Measurements from ENCODE around the gene CEP192. TPM values are rescaled to one million over a fixed set of nuclear protein-coding genes. Genes with fewer than 3 reads are reported as not detected.

The CEP192 gene
- total and polyA plus RNA-seq, 2 of the 13 experiments (the other 11 are each of a cell fraction or from before 2014, with no cell fraction given) = 15.3 to 24.7 TPM

DNA sequence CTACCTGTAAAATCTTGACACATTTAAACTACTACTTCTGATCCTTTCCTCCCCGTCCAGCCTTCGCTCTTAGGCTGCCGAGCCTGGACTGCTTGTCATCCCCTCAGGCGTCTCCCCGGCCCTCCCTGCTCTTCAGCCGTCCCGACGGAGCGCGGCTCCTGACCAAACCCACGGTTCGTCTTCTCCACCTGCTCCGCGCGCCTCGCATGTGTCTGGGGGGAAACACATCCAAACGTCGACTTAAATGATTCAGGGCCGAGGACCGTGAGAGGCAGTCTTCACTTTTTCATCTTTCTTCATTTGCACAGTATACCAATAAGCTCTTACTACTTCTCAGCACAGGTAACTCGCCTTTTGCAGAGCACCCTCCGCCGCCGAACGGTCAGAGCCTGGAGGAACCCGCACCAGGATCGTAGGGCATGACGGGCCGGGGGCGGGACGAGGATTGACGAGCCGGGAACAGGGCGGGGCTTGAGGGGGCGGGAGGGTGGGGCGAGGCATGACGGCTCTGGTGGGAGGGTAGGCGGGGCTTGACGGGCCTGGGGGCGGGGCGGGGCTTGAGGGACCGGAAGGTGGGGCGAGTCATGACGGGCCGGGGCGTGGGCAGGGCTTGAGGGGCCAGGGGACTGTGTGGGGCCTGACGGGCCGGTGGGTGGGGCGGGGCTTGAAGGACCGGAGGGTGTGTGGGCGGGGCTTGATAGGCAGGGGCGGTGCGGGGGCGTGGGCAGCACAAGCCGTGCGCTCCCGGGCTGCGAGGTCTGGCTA, 43.7 kb upstream of the CEP192 start, which contains the start of gene SEH1L (continued):
- TF ChIP-seq, protein P1, sequence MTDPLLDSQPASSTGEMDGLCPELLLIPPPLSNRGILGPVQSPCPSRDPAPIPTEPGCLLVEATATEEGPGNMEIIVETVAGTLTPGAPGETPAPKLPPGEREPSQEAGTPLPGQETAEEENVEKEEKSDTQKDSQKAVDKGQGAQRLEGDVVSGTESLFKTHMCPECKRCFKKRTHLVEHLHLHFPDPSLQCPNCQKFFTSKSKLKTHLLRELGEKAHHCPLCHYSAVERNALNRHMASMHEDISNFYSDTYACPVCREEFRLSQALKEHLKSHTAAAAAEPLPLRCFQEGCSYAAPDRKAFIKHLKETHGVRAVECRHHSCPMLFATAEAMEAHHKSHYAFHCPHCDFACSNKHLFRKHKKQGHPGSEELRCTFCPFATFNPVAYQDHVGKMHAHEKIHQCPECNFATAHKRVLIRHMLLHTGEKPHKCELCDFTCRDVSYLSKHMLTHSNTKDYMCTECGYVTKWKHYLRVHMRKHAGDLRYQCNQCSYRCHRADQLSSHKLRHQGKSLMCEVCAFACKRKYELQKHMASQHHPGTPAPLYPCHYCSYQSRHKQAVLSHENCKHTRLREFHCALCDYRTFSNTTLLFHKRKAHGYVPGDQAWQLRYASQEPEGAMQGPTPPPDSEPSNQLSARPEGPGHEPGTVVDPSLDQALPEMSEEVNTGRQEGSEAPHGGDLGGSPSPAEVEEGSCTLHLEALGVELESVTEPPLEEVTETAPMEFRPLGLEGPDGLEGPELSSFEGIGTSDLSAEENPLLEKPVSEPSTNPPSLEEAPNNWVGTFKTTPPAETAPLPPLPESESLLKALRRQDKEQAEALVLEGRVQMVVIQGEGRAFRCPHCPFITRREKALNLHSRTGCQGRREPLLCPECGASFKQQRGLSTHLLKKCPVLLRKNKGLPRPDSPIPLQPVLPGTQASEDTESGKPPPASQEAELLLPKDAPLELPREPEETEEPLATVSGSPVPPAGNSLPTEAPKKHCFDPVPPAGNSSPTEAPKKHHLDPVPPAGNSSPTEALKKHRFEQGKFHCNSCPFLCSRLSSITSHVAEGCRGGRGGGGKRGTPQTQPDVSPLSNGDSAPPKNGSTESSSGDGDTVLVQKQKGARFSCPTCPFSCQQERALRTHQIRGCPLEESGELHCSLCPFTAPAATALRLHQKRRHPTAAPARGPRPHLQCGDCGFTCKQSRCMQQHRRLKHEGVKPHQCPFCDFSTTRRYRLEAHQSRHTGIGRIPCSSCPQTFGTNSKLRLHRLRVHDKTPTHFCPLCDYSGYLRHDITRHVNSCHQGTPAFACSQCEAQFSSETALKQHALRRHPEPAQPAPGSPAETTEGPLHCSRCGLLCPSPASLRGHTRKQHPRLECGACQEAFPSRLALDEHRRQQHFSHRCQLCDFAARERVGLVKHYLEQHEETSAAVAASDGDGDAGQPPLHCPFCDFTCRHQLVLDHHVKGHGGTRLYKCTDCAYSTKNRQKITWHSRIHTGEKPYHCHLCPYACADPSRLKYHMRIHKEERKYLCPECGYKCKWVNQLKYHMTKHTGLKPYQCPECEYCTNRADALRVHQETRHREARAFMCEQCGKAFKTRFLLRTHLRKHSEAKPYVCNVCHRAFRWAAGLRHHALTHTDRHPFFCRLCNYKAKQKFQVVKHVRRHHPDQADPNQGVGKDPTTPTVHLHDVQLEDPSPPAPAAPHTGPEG (CRISPR knock-in tag; IDR thresholded peaks at IDR 0.05) = peak; percentile 1; the same call in 1 of the 2 replicates
- no peak for TF ChIP-seq MAZ (IDR thresholded peaks at IDR 0.05; ENCODE audit: borderline replicate concordance, low read depth, low read length)
- TF ChIP-seq MAZ (CRISPR knock-in tag; IDR thresholded peaks at IDR 0.05; ENCODE audit: low read depth) = no peak
- TF ChIP-seq ZNF563 (CRISPR knock-in tag; IDR thresholded peaks at IDR 0.05) = peak; percentile 31; the same call in 1 of the 2 replicates
- TF ChIP-seq, protein P2, sequence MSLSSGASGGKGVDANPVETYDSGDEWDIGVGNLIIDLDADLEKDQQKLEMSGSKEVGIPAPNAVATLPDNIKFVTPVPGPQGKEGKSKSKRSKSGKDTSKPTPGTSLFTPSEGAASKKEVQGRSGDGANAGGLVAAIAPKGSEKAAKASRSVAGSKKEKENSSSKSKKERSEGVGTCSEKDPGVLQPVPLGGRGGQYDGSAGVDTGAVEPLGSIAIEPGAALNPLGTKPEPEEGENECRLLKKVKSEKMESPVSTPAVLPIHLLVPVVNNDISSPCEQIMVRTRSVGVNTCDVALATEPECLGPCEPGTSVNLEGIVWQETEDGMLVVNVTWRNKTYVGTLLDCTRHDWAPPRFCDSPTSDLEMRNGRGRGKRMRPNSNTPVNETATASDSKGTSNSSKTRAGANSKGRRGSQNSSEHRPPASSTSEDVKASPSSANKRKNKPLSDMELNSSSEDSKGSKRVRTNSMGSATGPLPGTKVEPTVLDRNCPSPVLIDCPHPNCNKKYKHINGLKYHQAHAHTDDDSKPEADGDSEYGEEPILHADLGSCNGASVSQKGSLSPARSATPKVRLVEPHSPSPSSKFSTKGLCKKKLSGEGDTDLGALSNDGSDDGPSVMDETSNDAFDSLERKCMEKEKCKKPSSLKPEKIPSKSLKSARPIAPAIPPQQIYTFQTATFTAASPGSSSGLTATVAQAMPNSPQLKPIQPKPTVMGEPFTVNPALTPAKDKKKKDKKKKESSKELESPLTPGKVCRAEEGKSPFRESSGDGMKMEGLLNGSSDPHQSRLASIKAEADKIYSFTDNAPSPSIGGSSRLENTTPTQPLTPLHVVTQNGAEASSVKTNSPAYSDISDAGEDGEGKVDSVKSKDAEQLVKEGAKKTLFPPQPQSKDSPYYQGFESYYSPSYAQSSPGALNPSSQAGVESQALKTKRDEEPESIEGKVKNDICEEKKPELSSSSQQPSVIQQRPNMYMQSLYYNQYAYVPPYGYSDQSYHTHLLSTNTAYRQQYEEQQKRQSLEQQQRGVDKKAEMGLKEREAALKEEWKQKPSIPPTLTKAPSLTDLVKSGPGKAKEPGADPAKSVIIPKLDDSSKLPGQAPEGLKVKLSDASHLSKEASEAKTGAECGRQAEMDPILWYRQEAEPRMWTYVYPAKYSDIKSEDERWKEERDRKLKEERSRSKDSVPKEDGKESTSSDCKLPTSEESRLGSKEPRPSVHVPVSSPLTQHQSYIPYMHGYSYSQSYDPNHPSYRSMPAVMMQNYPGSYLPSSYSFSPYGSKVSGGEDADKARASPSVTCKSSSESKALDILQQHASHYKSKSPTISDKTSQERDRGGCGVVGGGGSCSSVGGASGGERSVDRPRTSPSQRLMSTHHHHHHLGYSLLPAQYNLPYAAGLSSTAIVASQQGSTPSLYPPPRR (CRISPR knock-in tag; IDR thresholded peaks at IDR 0.05; ENCODE audit: borderline replicate concordance) = no peak
- peak; percentile 14; the same call in 1 of the 2 replicates for TF ChIP-seq RXRA (CRISPR knock-in tag; IDR thresholded peaks at IDR 0.05)
- TF ChIP-seq HDAC1 (CRISPR knock-in tag; IDR thresholded peaks at IDR 0.05) = peak; percentile 41
- 0 out of 2 replicates have a peak, but pooled peaks have one; percentile 23 for TF ChIP-seq CBX5 (CRISPR knock-in tag; IDR thresholded peaks at IDR 0.05; ENCODE audit: borderline replicate concordance)
- TF ChIP-seq, protein P3, sequence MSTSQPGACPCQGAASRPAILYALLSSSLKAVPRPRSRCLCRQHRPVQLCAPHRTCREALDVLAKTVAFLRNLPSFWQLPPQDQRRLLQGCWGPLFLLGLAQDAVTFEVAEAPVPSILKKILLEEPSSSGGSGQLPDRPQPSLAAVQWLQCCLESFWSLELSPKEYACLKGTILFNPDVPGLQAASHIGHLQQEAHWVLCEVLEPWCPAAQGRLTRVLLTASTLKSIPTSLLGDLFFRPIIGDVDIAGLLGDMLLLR (CRISPR knock-in tag; IDR thresholded peaks at IDR 0.05) = no peak
- no peak for TF ChIP-seq ZNF205 (CRISPR knock-in tag; IDR thresholded peaks at IDR 0.05)
- TF ChIP-seq KMT2B (CRISPR knock-in tag; IDR thresholded peaks at IDR 0.05) = no peak
- no peak for TF ChIP-seq FOXK2 (IDR thresholded peaks at IDR 0.05)
- TF ChIP-seq, protein P4, sequence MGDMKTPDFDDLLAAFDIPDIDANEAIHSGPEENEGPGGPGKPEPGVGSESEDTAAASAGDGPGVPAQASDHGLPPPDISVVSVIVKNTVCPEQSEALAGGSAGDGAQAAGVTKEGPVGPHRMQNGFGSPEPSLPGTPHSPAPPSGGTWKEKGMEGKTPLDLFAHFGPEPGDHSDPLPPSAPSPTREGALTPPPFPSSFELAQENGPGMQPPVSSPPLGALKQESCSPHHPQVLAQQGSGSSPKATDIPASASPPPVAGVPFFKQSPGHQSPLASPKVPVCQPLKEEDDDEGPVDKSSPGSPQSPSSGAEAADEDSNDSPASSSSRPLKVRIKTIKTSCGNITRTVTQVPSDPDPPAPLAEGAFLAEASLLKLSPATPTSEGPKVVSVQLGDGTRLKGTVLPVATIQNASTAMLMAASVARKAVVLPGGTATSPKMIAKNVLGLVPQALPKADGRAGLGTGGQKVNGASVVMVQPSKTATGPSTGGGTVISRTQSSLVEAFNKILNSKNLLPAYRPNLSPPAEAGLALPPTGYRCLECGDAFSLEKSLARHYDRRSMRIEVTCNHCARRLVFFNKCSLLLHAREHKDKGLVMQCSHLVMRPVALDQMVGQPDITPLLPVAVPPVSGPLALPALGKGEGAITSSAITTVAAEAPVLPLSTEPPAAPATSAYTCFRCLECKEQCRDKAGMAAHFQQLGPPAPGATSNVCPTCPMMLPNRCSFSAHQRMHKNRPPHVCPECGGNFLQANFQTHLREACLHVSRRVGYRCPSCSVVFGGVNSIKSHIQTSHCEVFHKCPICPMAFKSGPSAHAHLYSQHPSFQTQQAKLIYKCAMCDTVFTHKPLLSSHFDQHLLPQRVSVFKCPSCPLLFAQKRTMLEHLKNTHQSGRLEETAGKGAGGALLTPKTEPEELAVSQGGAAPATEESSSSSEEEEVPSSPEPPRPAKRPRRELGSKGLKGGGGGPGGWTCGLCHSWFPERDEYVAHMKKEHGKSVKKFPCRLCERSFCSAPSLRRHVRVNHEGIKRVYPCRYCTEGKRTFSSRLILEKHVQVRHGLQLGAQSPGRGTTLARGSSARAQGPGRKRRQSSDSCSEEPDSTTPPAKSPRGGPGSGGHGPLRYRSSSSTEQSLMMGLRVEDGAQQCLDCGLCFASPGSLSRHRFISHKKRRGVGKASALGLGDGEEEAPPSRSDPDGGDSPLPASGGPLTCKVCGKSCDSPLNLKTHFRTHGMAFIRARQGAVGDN (CRISPR knock-in tag; IDR thresholded peaks at IDR 0.05) = peak; percentile 75

Measured in HepG2 (cell line).